ENCODE data around the gene EVA1C. TPM values are rescaled to one million over a fixed set of nuclear protein-coding genes. Genes with fewer than 3 reads are reported as not detected.
"Not testable (repeated sequence)": the region's sequence is repeated elsewhere in the genome, so short reads cannot be mapped to it uniquely, and the experiment has no call there.

The EVA1C gene
- polyA plus RNA-seq, 1 donor (not counting 4 experiments of a cell fraction or from before 2014, with no cell fraction given): 15.3 TPM

DNA sequence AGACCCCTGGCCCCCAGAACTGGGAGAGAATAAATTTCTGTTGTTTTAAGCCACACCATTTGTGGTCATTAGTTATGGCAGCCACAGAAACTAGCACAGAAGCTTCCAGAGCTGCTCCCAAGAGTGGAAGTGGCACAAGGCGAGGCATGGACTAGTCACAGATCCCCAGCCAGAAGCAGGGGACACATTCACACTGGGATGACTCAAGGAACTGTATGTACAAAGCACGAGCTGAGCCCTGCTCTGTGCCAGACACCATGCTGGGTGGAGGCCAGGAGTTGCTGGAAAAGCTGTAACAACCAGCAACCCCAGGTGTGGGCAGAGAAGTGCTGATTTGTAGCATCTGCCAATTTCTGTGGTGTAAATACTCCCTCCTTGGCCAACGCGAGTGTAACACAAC, 117.2 kb downstream of the EVA1C start:
- TF ChIP-seq EZH2 (IDR thresholded peaks at IDR 0.05; ENCODE audit: low read length): no peak
- no peak for TF ChIP-seq CTCF (optimal IDR thresholded peaks at IDR 0.05 in 1 of 3, IDR thresholded peaks at IDR 0.05 in 1 of 3, conservative IDR thresholded peaks at IDR 0.05 in 1 of 3; ENCODE audit: extremely low read depth in 1 of 3, insufficient read depth in 2 of 3, low read length in 3 of 3)
- dilution Hi-C loops (cut with MboI; ENCODE audit: extremely low pct_ligation_motif_present, low sequenced_read_pairs): no loop called here

DNA sequence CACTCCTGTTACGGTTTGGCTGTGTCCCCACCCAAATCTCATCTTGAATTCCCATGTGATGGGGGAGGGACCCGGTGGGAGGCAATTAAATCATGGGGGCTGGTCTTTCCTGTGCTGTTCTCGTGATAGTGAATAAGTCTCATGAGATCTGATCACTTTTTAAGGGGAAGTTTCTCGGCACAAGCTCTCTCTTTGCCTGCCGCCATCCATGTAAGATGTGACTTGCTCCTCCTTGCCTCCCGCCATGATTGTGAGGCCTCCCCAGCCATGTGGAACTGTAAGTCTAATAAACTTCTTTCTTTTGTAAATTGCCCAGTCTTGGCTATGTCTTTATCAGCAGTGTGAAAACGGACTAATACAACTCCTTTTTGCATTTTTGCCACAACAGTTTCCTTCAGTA, 118.3 kb downstream of the EVA1C start:
- H3K9me1 ChIP-seq (ENCODE audit: control insufficient read depth, extremely low read depth, insufficient read depth, low read length); H2AFZ ChIP-seq (ENCODE audit: control insufficient read depth, low read length); H3K27ac ChIP-seq (ENCODE audit: control insufficient read depth, insufficient read depth, low read length); dilution Hi-C loops (cut with MboI; ENCODE audit: extremely low pct_ligation_motif_present, low sequenced_read_pairs); DNase-seq (ENCODE audit: low read depth, low spot score); H3K4me2 ChIP-seq (ENCODE audit: control insufficient read depth, extremely low read depth, insufficient read depth, low read depth, low read length); H3K27me3 ChIP-seq (ENCODE audit: control insufficient read depth, extremely low read depth, insufficient read depth, low read length); FAIRE-seq; H3K36me3 ChIP-seq (ENCODE audit: control insufficient read depth in 2 of 2, extremely low read depth in 1 of 2, insufficient read depth in 2 of 2, low read length in 2 of 2); H3K4me3 ChIP-seq (ENCODE audit: control insufficient read depth in 2 of 3, extremely low read depth in 1 of 3, insufficient read depth in 2 of 3, low read depth in 1 of 3, low read length in 3 of 3); H3K79me2 ChIP-seq (ENCODE audit: control insufficient read depth, insufficient read depth, low read length); H3K4me1 ChIP-seq (ENCODE audit: control insufficient read depth, extremely low read depth, insufficient read depth, low read length); H4K20me1 ChIP-seq (ENCODE audit: control insufficient read depth, extremely low read depth, insufficient read depth, low read length); H3K9ac ChIP-seq (ENCODE audit: control insufficient read depth, extremely low read depth, insufficient read depth, low read length); H3K9me3 ChIP-seq (ENCODE audit: control insufficient read depth, low read depth, low read length): not testable (repeated sequence)

More for the DNA sequence above, 117.2 kb downstream of the EVA1C start:
- H4K20me1 ChIP-seq (ENCODE audit: control insufficient read depth, extremely low read depth, insufficient read depth, low read length): no peaks in the 10 kb centered on the region
- H3K79me2 ChIP-seq (ENCODE audit: control insufficient read depth, insufficient read depth, low read length): no peaks in the 10 kb centered on the region
- H3K27me3 ChIP-seq (ENCODE audit: control insufficient read depth, extremely low read depth, insufficient read depth, low read length): no peaks in the 10 kb centered on the region
- H3K9ac ChIP-seq (ENCODE audit: control insufficient read depth, extremely low read depth, insufficient read depth, low read length): no peak overlapping the region
- FAIRE-seq (no peak), DNase-seq (ENCODE audit: low read depth, low spot score) (no peak)
- no peaks in the 10 kb centered on the region for H3K9me1 ChIP-seq (ENCODE audit: control insufficient read depth, extremely low read depth, insufficient read depth, low read length)
- H3K9me3 ChIP-seq (ENCODE audit: control insufficient read depth, low read depth, low read length): no peaks in the 10 kb centered on the region
- no peak overlapping the region for H3K4me3 ChIP-seq (ENCODE audit: control insufficient read depth in 2 of 3, extremely low read depth in 1 of 3, insufficient read depth in 2 of 3, low read depth in 1 of 3, low read length in 3 of 3)
- no peak overlapping the region for H3K4me2 ChIP-seq (ENCODE audit: control insufficient read depth, extremely low read depth, insufficient read depth, low read depth, low read length)
- H3K27ac ChIP-seq (ENCODE audit: control insufficient read depth, insufficient read depth, low read length): no peak overlapping the region
- peaks cover 7% of the 10 kb centered on the region for H3K4me1 ChIP-seq (ENCODE audit: control insufficient read depth, extremely low read depth, insufficient read depth, low read length)
- H2AFZ ChIP-seq (ENCODE audit: control insufficient read depth, low read length): no peak overlapping the region
- H3K36me3 ChIP-seq (ENCODE audit: control insufficient read depth in 2 of 2, extremely low read depth in 1 of 2, insufficient read depth in 2 of 2, low read length in 2 of 2): no peaks in the 10 kb centered on the region

DNA sequence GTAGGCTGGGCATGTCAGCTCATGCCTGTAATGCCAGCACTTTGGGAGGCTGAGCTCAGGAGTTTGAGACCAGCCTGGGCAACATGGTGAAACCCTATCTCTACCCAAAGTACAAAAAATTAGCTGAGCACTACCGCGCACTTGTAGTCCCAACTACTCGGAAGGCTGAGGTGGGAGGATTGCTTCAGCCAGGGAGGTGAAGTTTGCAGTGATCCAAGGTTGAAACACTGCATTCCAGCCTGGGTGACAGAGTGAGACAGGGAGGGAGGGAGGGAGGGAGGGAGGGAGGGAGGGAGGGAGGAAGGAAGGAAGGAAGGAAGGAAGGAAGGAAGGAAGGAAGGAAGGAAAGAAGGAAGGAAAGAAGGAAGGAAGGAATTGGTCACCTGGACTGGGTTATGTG, 119.1 kb downstream of the EVA1C start:
- H3K9me3 ChIP-seq (ENCODE audit: control insufficient read depth, low read depth, low read length); FAIRE-seq; H4K20me1 ChIP-seq (ENCODE audit: control insufficient read depth, extremely low read depth, insufficient read depth, low read length); H3K4me3 ChIP-seq (ENCODE audit: control insufficient read depth in 2 of 3, extremely low read depth in 1 of 3, insufficient read depth in 2 of 3, low read depth in 1 of 3, low read length in 3 of 3); H3K27ac ChIP-seq (ENCODE audit: control insufficient read depth, insufficient read depth, low read length); H3K4me1 ChIP-seq (ENCODE audit: control insufficient read depth, extremely low read depth, insufficient read depth, low read length); DNase-seq (ENCODE audit: low read depth, low spot score); dilution Hi-C loops (cut with MboI; ENCODE audit: extremely low pct_ligation_motif_present, low sequenced_read_pairs); H3K36me3 ChIP-seq (ENCODE audit: control insufficient read depth in 2 of 2, extremely low read depth in 1 of 2, insufficient read depth in 2 of 2, low read length in 2 of 2); H3K9me1 ChIP-seq (ENCODE audit: control insufficient read depth, extremely low read depth, insufficient read depth, low read length); H3K4me2 ChIP-seq (ENCODE audit: control insufficient read depth, extremely low read depth, insufficient read depth, low read depth, low read length); H2AFZ ChIP-seq (ENCODE audit: control insufficient read depth, low read length); H3K79me2 ChIP-seq (ENCODE audit: control insufficient read depth, insufficient read depth, low read length); H3K9ac ChIP-seq (ENCODE audit: control insufficient read depth, extremely low read depth, insufficient read depth, low read length); H3K27me3 ChIP-seq (ENCODE audit: control insufficient read depth, extremely low read depth, insufficient read depth, low read length): not testable (repeated sequence)

All from keratinocyte (primary cell).